ENCODE measurements around the gene LUM.

GRCh38 chr12:91161009-91161408 lies 49.7 kb upstream of the LUM start:
- TF ChIP-seq CTCF (IDR thresholded peaks at IDR 0.05; ENCODE audit: low read length) (no peak), EZH2 (IDR thresholded peaks at IDR 0.05; ENCODE audit: borderline replicate concordance, low read length) (no peak)

Measured in OCI-LY1 (cell line).